NT2/D1 (cell line): ENCODE results near the gene TMEM255B.

ENCODE experiments used
- DNase-seq: peaks from one replicate; pipeline ENCODE4 v3.0.0-alpha.2; 2011; ENCODE audit warnings: low read depth, low spot score
- H3K27me3 ChIP-seq: 2 replicates; pipeline ENCODE4 v1.6.0; 2011; ENCODE audit warnings: mild to moderate bottlenecking; ENCODE audit not compliant: insufficient read length, insufficient read depth
- H3K36me3 ChIP-seq: 2 replicates; pipeline ENCODE4 v1.6.1; 2011; ENCODE audit warnings: mild to moderate bottlenecking, low read length, mixed read lengths; ENCODE audit not compliant: insufficient read depth, insufficient read length
- H3K4me1 ChIP-seq: 2 replicates; pipeline ENCODE4 v1.5.1; 2011; ENCODE audit not compliant: insufficient read depth, insufficient read length
- H3K4me3 ChIP-seq: 2 replicates; pipeline ENCODE4 v1.5.1; 2011; ENCODE audit warnings: low read depth; ENCODE audit not compliant: insufficient read length
- H3K9ac ChIP-seq: 2 replicates; pipeline ENCODE4 v1.6.0; 2011; ENCODE audit warnings: low read depth; ENCODE audit not compliant: insufficient read length
- H3K9me3 ChIP-seq: 2 replicates; pipeline ENCODE4 v1.5.1; 2011; ENCODE audit warnings: mild to moderate bottlenecking, low read length; ENCODE audit not compliant: insufficient read depth
- SUZ12 ChIP-seq: IDR thresholded peaks from 2 replicates; pipeline ENCODE4 v1.6.1; 2011; ENCODE audit not compliant: insufficient read length, insufficient read depth; ENCODE audit errors: extremely low read depth
- YY1 ChIP-seq: IDR thresholded peaks from 2 replicates; pipeline ENCODE4 v1.6.1; 2011; ENCODE audit not compliant: insufficient read length, insufficient read depth
- ZNF274 ChIP-seq: IDR thresholded peaks from 2 replicates; pipeline ENCODE4 v1.6.1; 2011; ENCODE audit warnings: mild to moderate bottlenecking, low read depth, low read length

TMEM255B gene

GRCh38 chr13:113805431-113806103 lies 46.5 kb downstream of the TMEM255B start:
- Histone ChIP-seq H3K9me3 (peaks cover 19% of the 10 kb centered on the region), H3K36me3 (no peaks in the 10 kb centered on the region), H3K4me3 (no peak overlapping the region), H3K4me1 (peaks cover 17% of the 10 kb centered on the region), H3K9ac (no peak overlapping the region), H3K27me3 (no peaks in the 10 kb centered on the region)
- TF ChIP-seq SUZ12: no peak
- TF ChIP-seq ZNF274: no peak
- TF ChIP-seq YY1: no peak
- DNase-seq: no peak

DNA sequence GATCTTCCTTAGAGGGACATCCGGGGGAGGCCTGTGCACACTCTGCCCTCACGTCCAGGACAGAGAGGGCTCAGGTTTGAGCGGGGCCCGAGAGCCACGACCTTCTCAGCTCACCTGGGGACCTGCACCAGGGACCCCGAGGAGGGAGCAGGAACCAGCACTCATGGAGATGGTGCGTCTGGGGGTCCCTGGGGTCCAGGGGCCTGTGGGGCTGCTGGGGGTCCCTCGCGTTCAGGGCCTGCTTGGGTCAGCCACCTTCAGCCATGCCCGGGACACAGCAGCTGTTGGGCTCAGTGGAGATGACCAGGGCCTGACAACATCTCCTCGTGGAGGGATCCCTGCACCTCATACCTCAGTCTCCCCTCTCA lies 47.1 kb downstream of the TMEM255B start:
- H3K36me3 ChIP-seq: no peaks in the 10 kb centered on the region
- TF ChIP-seq YY1 (no peak), ZNF274 (no peak), SUZ12 (no peak)
- no peaks in the 10 kb centered on the region for H3K27me3 ChIP-seq
- peaks cover 17% of the 10 kb centered on the region for H3K4me1 ChIP-seq
- peaks cover 19% of the 10 kb centered on the region for H3K9me3 ChIP-seq
- H3K9ac ChIP-seq: no peak overlapping the region
- no peak for DNase-seq
- H3K4me3 ChIP-seq: no peak overlapping the region

DNA sequence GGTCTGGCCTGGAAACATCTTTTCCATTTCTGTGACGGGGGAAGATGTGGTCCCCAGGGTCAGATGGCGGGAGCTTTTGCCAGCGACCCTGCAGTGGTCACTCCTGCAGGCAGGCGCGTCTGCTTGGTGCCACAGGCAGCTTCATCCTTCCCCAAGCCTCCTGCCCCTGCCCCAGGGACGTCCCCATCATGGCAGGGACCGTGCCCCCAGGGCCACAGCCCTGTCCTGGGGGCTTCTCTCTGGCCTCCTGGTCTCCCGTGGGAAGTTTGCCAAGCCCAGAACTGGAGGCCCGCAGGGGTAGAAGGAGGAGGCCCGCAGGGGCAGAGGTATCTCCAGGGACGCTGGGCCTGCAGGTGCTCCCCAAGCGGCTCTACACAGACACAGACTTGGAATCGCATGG lies 47.5 kb downstream of the TMEM255B start:
- no peak for TF ChIP-seq ZNF274
- TF ChIP-seq SUZ12: no peak
- no peak for TF ChIP-seq YY1
- H3K9me3 ChIP-seq: peaks cover 19% of the 10 kb centered on the region

DNA sequence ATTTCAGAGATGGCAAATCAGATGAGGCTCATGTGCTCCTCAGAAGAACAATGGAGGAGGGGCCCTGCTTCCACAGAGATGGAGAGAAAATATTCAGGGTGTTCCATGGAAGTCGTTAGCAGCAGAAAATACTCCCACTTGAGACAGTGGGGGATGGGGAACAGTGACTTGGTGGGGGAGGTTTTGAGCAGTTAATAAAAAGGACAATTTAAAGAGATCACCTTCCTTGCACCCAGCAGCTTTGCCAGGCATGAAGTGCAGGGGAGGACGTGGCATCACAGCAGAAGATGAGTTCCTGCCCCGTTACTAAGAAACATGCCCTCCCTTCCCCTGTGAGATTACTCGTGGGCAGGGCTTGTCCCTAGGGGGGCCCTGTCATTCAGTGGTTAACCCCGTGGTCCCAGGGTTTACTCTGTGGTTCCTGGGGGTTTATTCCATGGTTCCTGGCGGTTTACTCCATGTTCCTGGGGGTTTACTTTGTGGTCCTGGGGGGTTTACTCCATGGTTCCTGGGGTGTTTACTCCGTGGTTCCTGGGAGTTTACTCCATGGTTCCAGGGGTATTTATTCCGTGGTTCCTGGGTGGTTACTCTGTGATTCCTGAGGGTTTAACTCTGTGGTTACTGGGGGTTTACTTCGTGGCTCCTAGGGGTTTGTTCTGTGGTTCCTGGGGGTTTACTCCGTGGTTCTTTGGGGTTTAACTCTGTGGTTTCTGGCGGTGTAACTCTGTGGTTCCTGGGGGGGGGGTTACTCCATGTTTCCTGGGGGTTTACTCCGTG lies 49.2 kb downstream of the TMEM255B start:
- TF ChIP-seq ZNF274: no peak

More for the DNA sequence above, 47.5 kb downstream of the TMEM255B start:
- H3K4me3 ChIP-seq: no peak overlapping the region
- no peak for DNase-seq
- no peaks in the 10 kb centered on the region for H3K36me3 ChIP-seq
- no peaks in the 10 kb centered on the region for H3K27me3 ChIP-seq
- no peak overlapping the region for H3K9ac ChIP-seq
- H3K4me1 ChIP-seq: peaks cover 15% of the 10 kb centered on the region

DNA sequence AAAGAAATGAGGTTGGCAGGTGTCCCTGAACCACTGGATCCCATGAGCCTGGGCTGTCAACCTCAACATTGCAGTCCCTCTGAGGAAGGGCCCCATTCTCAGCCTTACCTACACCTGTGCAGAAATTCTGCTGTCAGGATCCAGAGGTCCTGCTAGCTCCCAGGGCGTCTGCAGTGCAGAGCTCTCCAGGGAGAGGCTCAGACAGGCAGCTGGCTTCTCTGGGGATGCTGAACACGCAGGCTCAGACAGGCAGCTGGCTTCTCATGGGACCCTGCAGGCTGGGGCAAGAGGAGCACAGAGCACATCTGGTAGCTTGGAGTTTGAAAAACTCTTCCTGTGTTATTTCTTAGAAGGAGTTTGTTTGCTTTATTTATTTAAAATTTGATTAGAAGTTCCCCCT lies 50.9 kb downstream of the TMEM255B start:
- Histone ChIP-seq H3K27me3 (no peaks in the 10 kb centered on the region), H3K4me3 (no peak overlapping the region), H3K36me3 (no peaks in the 10 kb centered on the region), H3K9ac (no peak overlapping the region), H3K4me1 (peaks cover 2% of the 10 kb centered on the region), H3K9me3 (peaks cover 19% of the 10 kb centered on the region)
- DNase-seq: no peak
- no peak for TF ChIP-seq SUZ12
- TF ChIP-seq ZNF274: no peak
- no peak for TF ChIP-seq YY1

More for the DNA sequence above, 49.2 kb downstream of the TMEM255B start:
- peaks cover 3% of the 10 kb centered on the region for H3K4me1 ChIP-seq
- H3K36me3 ChIP-seq: no peaks in the 10 kb centered on the region
- H3K9ac ChIP-seq: no peak overlapping the region
- DNase-seq: no peak
- H3K4me3 ChIP-seq: no peak overlapping the region
- H3K27me3 ChIP-seq: no peaks in the 10 kb centered on the region
- H3K9me3 ChIP-seq: peaks cover 19% of the 10 kb centered on the region

GRCh38 chr13:113810640-113811039 lies 51.6 kb downstream of the TMEM255B start:
- Histone ChIP-seq H3K4me1 (peaks cover 2% of the 10 kb centered on the region), H3K27me3 (no peaks in the 10 kb centered on the region), H3K4me3 (no peak overlapping the region), H3K36me3 (no peaks in the 10 kb centered on the region), H3K9me3 (peaks cover 19% of the 10 kb centered on the region), H3K9ac (no peak overlapping the region)
- no peak for DNase-seq
- TF ChIP-seq SUZ12 (no peak), ZNF274 (no peak), YY1 (no peak)

DNA sequence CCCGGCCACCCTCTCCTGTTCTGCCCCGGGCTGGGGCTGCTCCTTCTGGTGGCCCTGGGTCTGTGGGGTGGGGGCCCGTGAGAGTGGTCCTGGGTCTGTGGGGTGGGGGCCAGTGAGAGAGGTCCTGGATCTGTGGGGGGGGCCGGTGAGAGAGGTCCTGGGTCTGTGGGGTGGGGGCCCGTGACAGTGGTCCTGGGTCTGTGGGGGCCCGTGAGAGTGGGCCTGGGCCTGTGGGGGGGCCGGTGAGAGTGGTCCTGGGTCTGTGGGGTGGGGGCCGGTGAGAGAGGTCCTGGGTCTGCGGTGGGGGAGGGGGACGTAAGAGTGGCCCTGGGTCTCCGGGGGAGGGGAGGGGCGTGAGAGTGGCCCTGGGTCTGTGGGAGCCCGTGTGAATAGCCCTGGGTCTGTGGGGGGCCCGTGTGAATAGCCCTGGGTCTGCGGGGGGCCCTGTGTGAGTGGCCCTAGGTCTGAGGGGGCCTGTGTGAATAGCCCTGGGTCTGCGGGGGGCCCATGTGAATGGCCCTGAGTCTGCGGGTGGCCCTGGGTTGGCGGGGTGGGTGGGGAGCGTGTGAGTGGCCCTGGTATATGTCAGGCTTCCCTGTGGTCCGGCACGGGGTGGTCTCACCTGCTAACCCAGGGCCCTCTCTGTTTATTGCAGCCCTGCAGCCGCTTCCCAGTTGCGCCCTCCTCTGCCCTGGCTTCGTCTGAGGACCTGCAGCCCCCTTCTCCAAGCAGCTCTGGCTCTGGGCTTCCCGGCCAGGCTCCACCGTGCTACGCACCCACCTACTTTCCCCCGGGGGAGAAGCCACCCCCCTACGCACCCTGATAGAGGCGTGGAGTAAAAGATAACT lies 52.3 kb downstream of the TMEM255B start:
- DNase-seq: no peak
- Histone ChIP-seq H3K36me3 (peaks cover 2% of the 10 kb centered on the region), H3K9ac (no peak overlapping the region), H3K4me3 (no peak overlapping the region), H3K27me3 (no peaks in the 10 kb centered on the region), H3K4me1 (peaks cover 4% of the 10 kb centered on the region), H3K9me3 (peaks cover 19% of the 10 kb centered on the region)
- no peak for TF ChIP-seq ZNF274
- no peak for TF ChIP-seq SUZ12
- TF ChIP-seq YY1: no peak
